H1 (cell line): ENCODE data around the gene SLC2A4. TPM values are rescaled to one million over a fixed set of nuclear protein-coding genes. Genes with fewer than 3 reads are reported as not detected.

Experiments
- CTCF ChIA-PET: fragments of 300-600 bp; sonication (Branson Sonifier 250); formaldehyde crosslinking; loops from one replicate; lab custom pipeline; 2021; ENCODE audit not compliant: partially characterized antibody; lab: Charles Lee
- POLR2A ChIA-PET: fragments of 300-600 bp; sonication (Branson Sonifier 250); formaldehyde crosslinking; loops from one replicate; lab custom pipeline; 2021; ENCODE audit warnings: inconsistent platforms; ENCODE audit not compliant: partially characterized antibody; lab: Charles Lee
- DNase-seq, 2 experiments: peaks; one replicate each; pipeline versions ENCODE4 v3.0.0 to v3.0.0-alpha.2; 2010 to 2022; ENCODE audit warnings: low spot score in 2 of 2, low read depth in 1 of 2, mixed read lengths in 1 of 2
- FAIRE-seq: peaks from 2 replicates; lab custom pipeline; 2011; peaks lifted over from hg19 to GRCh38; lab: Jason Lieb, UNC
- H2AFZ ChIP-seq: 2 replicates; pipeline ENCODE4 v1.8.1; 2012; ENCODE audit warnings: low read length, inconsistent platforms
- H2AK5ac ChIP-seq: 2 replicates; pipeline ENCODE4 v1.6.1; 2013; ENCODE audit warnings: low read depth, low read length
- H2BK120ac ChIP-seq: replicated peaks from 2 replicates; pipeline ENCODE3; 2013; ENCODE audit warnings: low read depth, low read length, inconsistent platforms
- H2BK12ac ChIP-seq: 2 replicates; pipeline ENCODE4 v1.6.1; 2013; ENCODE audit warnings: low read depth, low read length
- H2BK15ac ChIP-seq: 2 replicates; pipeline ENCODE4 v1.6.1; 2013; ENCODE audit warnings: low read length
- H2BK20ac ChIP-seq: 2 replicates; pipeline ENCODE4 v1.6.1; 2013; ENCODE audit warnings: low read length
- H2BK5ac ChIP-seq: 2 replicates; pipeline ENCODE4 v1.6.1; 2013; ENCODE audit warnings: low read depth, low read length
- H3K14ac ChIP-seq: 2 replicates; pipeline ENCODE4 v1.6.1; 2013; ENCODE audit warnings: inconsistent platforms; ENCODE audit not compliant: insufficient read length
- H3K18ac ChIP-seq: 2 replicates; pipeline ENCODE4 v1.6.1; 2013; ENCODE audit warnings: low read length; ENCODE audit errors: extremely low read depth
- H3K23ac ChIP-seq: 2 replicates; pipeline ENCODE4 v1.6.1; 2013; ENCODE audit warnings: inconsistent platforms; ENCODE audit not compliant: insufficient read length
- H3K23me2 ChIP-seq: 2 replicates; pipeline ENCODE4 v1.6.1; 2013; ENCODE audit warnings: low read depth, low read length
- H3K27ac ChIP-seq: 2 replicates; pipeline ENCODE4 v1.6.1; 2011; ENCODE audit warnings: low read depth, low read length, inconsistent platforms
- H3K27me3 ChIP-seq, 4 experiments: replicated peaks in 1 of 4; 1 replicate in 1 of 4; 2 replicates in 3 of 4; pipeline versions ENCODE4 v1.6.1 to v1.8.1; 2011 to 2013; ENCODE audit warnings: low read length in 3 of 4, mild to moderate bottlenecking in 3 of 4, inconsistent platforms in 2 of 4, mixed read lengths in 2 of 4, moderate library complexity in 1 of 4; ENCODE audit not compliant: control insufficient read depth in 3 of 4, insufficient read depth in 3 of 4; ENCODE audit errors: extremely low read depth in 1 of 4
- H3K36me3 ChIP-seq, 4 experiments: 2 replicates each; pipeline versions ENCODE4 v1.6.1 to v1.8.1; 2011 to 2013; ENCODE audit warnings: mild to moderate bottlenecking in 4 of 4, low read length in 3 of 4, moderate library complexity in 2 of 4, control low read depth in 1 of 4, inconsistent platforms in 1 of 4; ENCODE audit not compliant: insufficient read depth in 4 of 4, control insufficient read depth in 2 of 4
- H3K4ac ChIP-seq: replicated peaks from 2 replicates; pipeline ENCODE3; 2013; ENCODE audit warnings: low read length, low read depth, mixed read lengths, inconsistent platforms; ENCODE audit not compliant: insufficient read length
- H3K4me1 ChIP-seq, 4 experiments: replicated peaks in 1 of 4; 1 replicate in 1 of 4; 2 replicates in 3 of 4; pipeline versions ENCODE4 v1.6.1 to v1.8.1; 2011 to 2013; ENCODE audit warnings: low read length in 3 of 4, inconsistent platforms in 2 of 4, mixed read lengths in 1 of 4; ENCODE audit not compliant: insufficient read depth in 4 of 4, control insufficient read depth in 3 of 4
- H3K4me2 ChIP-seq, 2 experiments: 2 replicates each; pipeline versions ENCODE4 v1.6.1 to v1.8.1; 2011 to 2013; ENCODE audit warnings: low read depth in 2 of 2, low read length in 2 of 2, control low read depth in 1 of 2, inconsistent platforms in 1 of 2, mild to moderate bottlenecking in 1 of 2; ENCODE audit not compliant: insufficient read depth in 1 of 2
- H3K4me3 ChIP-seq, 4 experiments: fragments of 200-600, 300-600 bp in 1 of 4; sonication (generic), shearing (Covaris generic), sonication (Bioruptor Twin) in 1 of 4; 2 replicates each; pipeline versions ENCODE4 v1.5.1 to v1.8.1; 2011 to 2016; ENCODE audit warnings: low read length in 4 of 4, low read depth in 3 of 4, control low read depth in 2 of 4, inconsistent platforms in 2 of 4, mild to moderate bottlenecking in 2 of 4, mixed read lengths in 1 of 4, moderate library complexity in 1 of 4; ENCODE audit not compliant: insufficient read depth in 2 of 4; ENCODE audit errors: extremely low read depth in 1 of 4
- H3K56ac ChIP-seq: replicated peaks from 2 replicates; pipeline ENCODE3; 2013; ENCODE audit warnings: low read depth, mild to moderate bottlenecking, mixed read lengths, low read length, inconsistent platforms; ENCODE audit not compliant: insufficient read length
- H3K79me1 ChIP-seq: 2 replicates; pipeline ENCODE4 v1.6.1; 2013; ENCODE audit warnings: low read depth, low read length, control low read depth
- H3K79me2 ChIP-seq, 2 experiments: 2 replicates each; pipeline versions ENCODE4 v1.6.1 to v1.8.1; 2012 to 2013; ENCODE audit warnings: low read length in 2 of 2, mild to moderate bottlenecking in 2 of 2, inconsistent platforms in 1 of 2; ENCODE audit not compliant: insufficient read depth in 2 of 2, control insufficient read depth in 1 of 2
- H3K9ac ChIP-seq, 4 experiments: replicated peaks in 1 of 4; 1 replicate in 1 of 4; 2 replicates in 3 of 4; pipeline versions ENCODE4 v1.6.1 to v1.8.1; 2011 to 2013; ENCODE audit warnings: low read depth in 3 of 4, low read length in 3 of 4, control low read depth in 2 of 4, mild to moderate bottlenecking in 2 of 4, moderate library complexity in 2 of 4, inconsistent platforms in 1 of 4; ENCODE audit errors: extremely low read depth in 1 of 4
- H3K9me3 ChIP-seq, 2 experiments: 2 replicates each; pipeline versions ENCODE4 v1.6.1 to v1.8.1; 2012 to 2013; ENCODE audit warnings: mild to moderate bottlenecking in 2 of 2, moderate library complexity in 2 of 2, control low read depth in 1 of 2, inconsistent platforms in 1 of 2, low read depth in 1 of 2, low read length in 1 of 2, mixed read lengths in 1 of 2; ENCODE audit not compliant: insufficient read depth in 2 of 2
- H4K20me1 ChIP-seq, 2 experiments: replicated peaks in 1 of 2; 2 replicates each; pipeline versions ENCODE3 to v1.8.1; 2011 to 2013; ENCODE audit warnings: inconsistent platforms in 2 of 2, low read length in 2 of 2, mild to moderate bottlenecking in 1 of 2; ENCODE audit not compliant: insufficient read depth in 2 of 2, control insufficient read depth in 1 of 2
- H4K5ac ChIP-seq: 2 replicates; pipeline ENCODE4 v1.6.1; 2013; ENCODE audit warnings: low read length, low read depth, mixed read lengths, inconsistent platforms; ENCODE audit not compliant: insufficient read length
- H4K8ac ChIP-seq: 2 replicates; pipeline ENCODE4 v1.8.0; 2013; ENCODE audit warnings: mild to moderate bottlenecking, moderate library complexity, low read length, inconsistent platforms; ENCODE audit not compliant: insufficient read depth; ENCODE audit errors: extremely low read depth
- H4K91ac ChIP-seq: replicated peaks from 2 replicates; pipeline ENCODE3; 2013; ENCODE audit warnings: low read length, mixed read lengths, inconsistent platforms; ENCODE audit not compliant: insufficient read length
- CEBPB ChIP-seq: IDR thresholded peaks from 2 replicates; pipeline ENCODE4 v1.6.1; 2012; ENCODE audit warnings: low read depth, low read length
- PHF8 ChIP-seq: fragments of 200-600 bp; sonication (generic); conservative IDR thresholded peaks from 2 replicates; pipeline ENCODE4 v1.7.1; 2012; ENCODE audit warnings: low read depth, mild to moderate bottlenecking, inconsistent platforms, low read length, moderate library complexity
- WGBS, 2 experiments: shearing (Covaris generic) in 1 of 2; methylation state at CpG; one replicate each; pipeline versions ENCODE4 v1.1.6 to v1.1.7; 2013 to 2015; ENCODE audit warnings: low lambda C conversion rate in 2 of 2, mixed read lengths in 2 of 2, inconsistent platforms in 1 of 2, low coverage in 1 of 2, missing lambda C conversion rate in 1 of 2; ENCODE audit not compliant: insufficient replicate concordance in 2 of 2, insufficient coverage in 1 of 2, insufficient read length in 1 of 2; ENCODE audit errors: extremely low coverage in 1 of 2, missing lambda C conversion rate in 1 of 2; 5-methylcytosine and 5-hydroxymethylcytosine counted together
- polyA plus RNA-seq, 7 experiments: library from polyadenylated mRNA; depleted of rRNA in 3 of 7; stranded (reverse) in 5 of 7; unstranded in 2 of 7; fragments of >200 nt in 5 of 7; fragments of 200-250 nt in 2 of 7; gene quantifications; 1 replicate in 5 of 7; 2 replicates in 1 of 7; 4 replicates in 1 of 7; pipeline versions ENCODE4 v1.2.1 to v1.2.3, GENCODE V29; 2011 to 2013; ENCODE audit warnings: missing spikeins in 2 of 7, mixed read lengths in 2 of 7
- total RNA-seq: library from RNA; stranded (reverse); fragmentation: NEBNext Ultra II Directional; extraction: Animal tissue kit (Norgen Biotek cat#: 25700); gene quantifications from 2 replicates; pipeline ENCODE4 v1.2.1, GENCODE V29; 2021

The SLC2A4 gene
- total and polyA plus RNA-seq, 2 of the 8 experiments (the other 6 are each of a cell fraction or from before 2014, with no cell fraction given): 5.7 to 6.9 TPM

GRCh38 chr17:7326186-7326585, 44.7 kb downstream of the SLC2A4 start:
- Histone ChIP-seq H2BK20ac (no peak overlapping the region), H2BK12ac (no peak overlapping the region), H3K4me3 (no peak overlapping the region), H3K79me2 (peaks cover 0 to 14% of the 10 kb centered on the region in 2 experiments; a peak in 2 of 4 replicates), H2BK15ac (no peak overlapping the region), H3K27me3 (no peaks in the 10 kb centered on the region; a peak in 1 of 7 replicates), H2AFZ (no peak overlapping the region), H3K23ac (no peak overlapping the region), H4K8ac (no peak overlapping the region), H4K5ac (no peak overlapping the region), H2AK5ac (no peak overlapping the region), H3K9me3 (no peaks in the 10 kb centered on the region), H4K20me1 (peaks cover 2 to 18% of the 10 kb centered on the region in 2 experiments), H3K4me1 (peaks cover 0 to 16% (median 5%) of the 10 kb centered on the region in 4 experiments; a peak in 6 of 7 replicates), H2BK5ac (no peak overlapping the region), H2BK120ac (no peak overlapping the region), H3K18ac (no peak overlapping the region), H3K4me2 (no peak overlapping the region), H3K4ac (no peak overlapping the region), H3K27ac (no peak overlapping the region), H3K56ac (no peak overlapping the region), H3K14ac (no peak overlapping the region), H3K23me2 (peaks cover 8% of the 10 kb centered on the region), H3K9ac (no peak overlapping the region), H3K36me3 (peaks cover 21 to 34% (median 33%) of the 10 kb centered on the region in 4 experiments), H4K91ac (no peak overlapping the region), H3K79me1 (peaks cover 2% of the 10 kb centered on the region; the same call in 1 of the 2 replicates)
- DNase-seq (no peak), FAIRE-seq (no peak)
- 90% methylated on average over 11 of the region's 11 CpGs; no CpG with 5 or more reads in 1 of the 2 experiments for WGBS, 2 experiments
- ChIA-PET CTCF (interaction anchor here (1.4 to 9.3 kb wide), 7 partner anchors 9 to 66 kb away, joined by 5 to 167 read pairs (median 5); partner anchors contain the start of gene TMEM95), POLR2A (interaction anchor here (1.6 to 13.4 kb wide), 3 partner anchors 12 to 15 kb away, joined by 5 to 223 read pairs (median 40); partner anchors contain the start of genes ACAP1 and GPS2)
- TF ChIP-seq CEBPB (no peak), PHF8 (no peak)
